Mononuclear cell (primary cell): ENCODE results near the gene ATF1. TPM values are rescaled to one million over a fixed set of nuclear protein-coding genes. Genes with fewer than 3 reads are reported as not detected.
"Not testable (repeated sequence)": the region's sequence is repeated elsewhere in the genome, so short reads cannot be mapped to it uniquely, and the experiment has no call there.

Experiments used
- H3K27me3 ChIP-seq: 2 replicates; pipeline ENCODE4 v1.6.0; 2011; ENCODE audit warnings: low read length, control low read depth; ENCODE audit not compliant: insufficient read depth
- H3K4me1 ChIP-seq: 2 replicates; pipeline ENCODE4 v1.5.1; 2011; ENCODE audit warnings: mild to moderate bottlenecking, low read length, control low read depth; ENCODE audit not compliant: insufficient read depth
- H3K4me3 ChIP-seq: 2 replicates; pipeline ENCODE4 v1.5.1; 2011; ENCODE audit warnings: mild to moderate bottlenecking, low read length, moderate library complexity
- H3K9me3 ChIP-seq: 2 replicates; pipeline ENCODE4 v1.5.1; 2011; ENCODE audit warnings: low read depth, mild to moderate bottlenecking, control low read depth, low read length
- total RNA-seq: library from RNA; depleted of rRNA; stranded (reverse); fragments of >200 nt; gene quantifications from one replicate; pipeline ENCODE4 v1.2.3, GENCODE V29; 2012

Gene ATF1
- total RNA-seq, 1 donor: 9.6 TPM

- Histone ChIP-seq H3K9me3 (no peaks in the 10 kb centered on the region), H3K4me1 (peaks cover 15% of the 10 kb centered on the region), H3K27me3 (no peaks in the 10 kb centered on the region), H3K4me3 (no peak overlapping the region)
These were observed 21.1 kb upstream of the ATF1 start for GRCh38 chr12:50742776-50743175.

DNA sequence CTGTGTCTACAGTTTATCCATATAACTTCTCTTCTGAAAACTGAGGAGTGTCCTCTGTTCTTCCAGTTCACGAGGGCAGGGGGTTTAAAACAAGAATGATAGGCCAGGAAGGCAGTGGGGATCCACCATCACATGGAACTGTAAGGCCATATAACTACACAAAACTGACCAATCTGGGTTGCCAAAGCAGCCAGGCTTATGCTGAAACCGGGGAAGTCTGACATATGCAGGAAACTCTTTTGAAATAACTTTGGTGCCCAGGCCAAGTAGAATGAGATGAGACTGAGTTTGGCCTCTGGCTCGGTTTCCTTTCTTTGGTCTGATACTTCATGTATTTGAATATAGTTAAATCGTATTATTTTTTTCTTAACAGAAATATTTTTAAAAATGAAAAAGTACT is 18.0 kb upstream of the ATF1 start:
- H3K9me3 ChIP-seq: no peaks in the 10 kb centered on the region
- H3K27me3 ChIP-seq: no peaks in the 10 kb centered on the region
- H3K4me1 ChIP-seq: peaks cover 15% of the 10 kb centered on the region
- H3K4me3 ChIP-seq: no peak overlapping the region

DNA sequence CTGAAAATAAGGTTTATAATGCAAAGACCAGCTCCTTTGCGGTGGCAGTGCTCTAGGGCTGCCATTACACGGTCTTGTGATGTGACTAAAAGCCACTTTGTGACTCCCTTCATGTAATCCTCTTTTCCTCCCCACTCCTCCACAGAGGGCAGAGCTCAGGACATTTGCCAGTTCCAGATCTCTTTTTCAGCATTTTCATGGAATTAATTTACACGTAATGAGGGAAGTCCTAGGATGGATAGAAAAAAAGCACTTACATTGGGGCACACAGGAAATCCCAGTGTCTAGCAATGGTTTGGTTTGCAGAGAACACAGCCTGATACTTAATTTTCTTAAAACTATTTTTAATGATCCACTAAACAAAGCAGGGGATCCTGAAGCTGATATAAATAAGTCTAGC is 17.5 kb upstream of the ATF1 start:
- H3K4me1 ChIP-seq: peaks cover 15% of the 10 kb centered on the region
- no peaks in the 10 kb centered on the region for H3K9me3 ChIP-seq
- no peaks in the 10 kb centered on the region for H3K27me3 ChIP-seq
- H3K4me3 ChIP-seq: no peak overlapping the region

DNA sequence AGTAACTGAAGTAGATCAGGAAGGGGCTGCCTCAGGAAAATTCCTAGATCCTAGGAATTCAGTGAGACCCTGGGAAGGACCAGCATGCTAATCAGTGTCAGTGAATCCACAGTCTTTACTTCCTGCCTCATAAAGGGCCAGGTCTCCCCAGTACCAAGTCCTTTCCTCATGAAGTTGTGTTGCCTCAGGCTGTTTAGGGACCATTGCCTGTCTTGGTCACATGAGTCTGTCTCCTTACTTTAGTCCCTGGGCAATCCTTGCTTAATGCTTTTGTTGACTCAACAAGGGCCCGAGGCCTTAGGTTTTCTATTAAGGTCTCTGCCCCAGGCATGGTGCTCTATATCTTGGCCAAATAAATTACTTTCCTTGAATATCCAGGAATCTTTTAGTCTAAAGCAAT is 16.1 kb upstream of the ATF1 start:
- no peaks in the 10 kb centered on the region for H3K27me3 ChIP-seq
- H3K9me3 ChIP-seq: no peaks in the 10 kb centered on the region
- peaks cover 15% of the 10 kb centered on the region for H3K4me1 ChIP-seq
- no peak overlapping the region for H3K4me3 ChIP-seq

- Histone ChIP-seq H3K4me1 (peaks cover 15% of the 10 kb centered on the region), H3K9me3 (no peaks in the 10 kb centered on the region), H3K4me3 (no peak overlapping the region), H3K27me3 (no peaks in the 10 kb centered on the region)
These were observed 14.4 kb upstream of the ATF1 start for GRCh38 chr12:50749459-50749882.

GRCh38 chr12:50750366-50750765 is 13.5 kb upstream of the ATF1 start:
- no peak overlapping the region for H3K4me3 ChIP-seq
- H3K27me3 ChIP-seq: no peaks in the 10 kb centered on the region
- peaks cover 12% of the 10 kb centered on the region for H3K4me1 ChIP-seq
- H3K9me3 ChIP-seq: no peaks in the 10 kb centered on the region

GRCh38 chr12:50751948-50752721 is 11.8 kb upstream of the ATF1 start:
- Histone ChIP-seq H3K4me3 (no peak overlapping the region), H3K4me1 (no peaks in the 10 kb centered on the region), H3K27me3 (no peaks in the 10 kb centered on the region), H3K9me3 (no peaks in the 10 kb centered on the region)

DNA sequence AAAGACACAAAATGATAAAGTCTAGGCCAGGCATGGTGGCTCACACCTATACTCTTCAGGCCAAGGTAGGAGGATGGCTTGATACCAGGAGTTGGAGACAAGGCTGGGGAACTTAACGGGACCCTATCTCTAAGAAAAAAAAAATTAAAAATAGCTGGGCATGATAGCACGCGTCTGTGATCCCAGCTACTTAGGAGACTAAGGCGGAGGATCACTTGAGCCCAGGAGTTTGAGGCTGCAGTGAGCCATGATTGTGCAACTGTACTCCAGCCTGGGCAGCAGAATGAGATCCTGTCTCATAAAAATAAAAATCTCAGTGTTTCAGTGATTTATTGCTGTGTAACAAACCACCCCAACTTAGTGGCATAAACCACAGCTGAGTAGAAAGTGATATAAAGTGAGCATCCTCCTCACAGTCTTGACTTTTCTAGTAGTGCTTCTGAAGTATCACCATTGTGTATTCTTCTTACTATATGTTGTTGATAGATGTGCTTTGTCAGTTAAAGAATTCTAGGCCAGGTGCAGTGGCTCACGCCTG is 10.6 kb upstream of the ATF1 start:
- Histone ChIP-seq H3K4me3 (no peak overlapping the region), H3K27me3 (no peaks in the 10 kb centered on the region), H3K4me1 (no peaks in the 10 kb centered on the region), H3K9me3 (no peaks in the 10 kb centered on the region)

DNA sequence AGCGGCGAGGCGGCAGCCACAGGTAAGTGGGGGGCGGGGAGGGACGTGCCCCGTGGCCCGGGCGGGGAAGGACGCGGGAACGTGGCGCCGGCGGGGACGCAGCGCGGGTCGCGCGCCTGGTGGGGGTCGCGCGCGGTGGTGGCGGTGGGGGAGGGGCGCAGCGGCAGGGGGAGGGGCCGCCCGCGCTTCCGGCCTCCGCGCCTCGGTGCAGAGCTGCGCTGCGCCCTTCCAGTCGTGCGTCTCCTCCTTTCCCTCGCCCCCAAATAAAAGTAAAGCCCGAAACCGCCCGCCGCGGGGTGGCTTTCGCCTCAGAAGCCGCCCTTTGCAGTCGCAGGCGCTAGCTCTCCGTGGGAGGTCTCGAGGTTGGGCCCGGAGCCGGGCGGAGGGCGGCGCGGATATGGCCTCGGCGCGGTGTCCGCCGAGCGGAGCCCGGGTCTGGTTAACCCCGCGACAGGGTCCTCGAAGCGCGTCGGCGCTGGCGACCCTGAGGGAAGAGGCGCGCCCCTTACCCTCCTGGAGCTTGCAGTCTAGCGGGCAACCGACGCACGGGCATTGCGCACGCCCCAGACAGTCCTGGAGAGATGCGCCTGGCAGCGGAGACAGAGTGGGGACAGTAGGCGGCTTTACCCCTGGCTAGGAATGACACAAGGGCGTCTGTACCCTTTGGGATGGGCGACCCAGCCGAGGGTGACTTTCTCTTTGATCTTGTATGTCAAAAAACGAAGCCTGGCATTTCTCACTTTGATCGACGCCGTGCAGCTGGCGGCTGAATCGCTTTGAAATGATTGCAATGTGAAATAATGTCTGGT is 589 bp downstream of the ATF1 start:
- H3K27me3 ChIP-seq: no peaks in the 10 kb centered on the region
- peaks cover 43% of the 10 kb centered on the region for H3K4me1 ChIP-seq
- no peaks in the 10 kb centered on the region for H3K9me3 ChIP-seq
- H3K4me3 ChIP-seq: peak overlapping the region; percentile 94

DNA sequence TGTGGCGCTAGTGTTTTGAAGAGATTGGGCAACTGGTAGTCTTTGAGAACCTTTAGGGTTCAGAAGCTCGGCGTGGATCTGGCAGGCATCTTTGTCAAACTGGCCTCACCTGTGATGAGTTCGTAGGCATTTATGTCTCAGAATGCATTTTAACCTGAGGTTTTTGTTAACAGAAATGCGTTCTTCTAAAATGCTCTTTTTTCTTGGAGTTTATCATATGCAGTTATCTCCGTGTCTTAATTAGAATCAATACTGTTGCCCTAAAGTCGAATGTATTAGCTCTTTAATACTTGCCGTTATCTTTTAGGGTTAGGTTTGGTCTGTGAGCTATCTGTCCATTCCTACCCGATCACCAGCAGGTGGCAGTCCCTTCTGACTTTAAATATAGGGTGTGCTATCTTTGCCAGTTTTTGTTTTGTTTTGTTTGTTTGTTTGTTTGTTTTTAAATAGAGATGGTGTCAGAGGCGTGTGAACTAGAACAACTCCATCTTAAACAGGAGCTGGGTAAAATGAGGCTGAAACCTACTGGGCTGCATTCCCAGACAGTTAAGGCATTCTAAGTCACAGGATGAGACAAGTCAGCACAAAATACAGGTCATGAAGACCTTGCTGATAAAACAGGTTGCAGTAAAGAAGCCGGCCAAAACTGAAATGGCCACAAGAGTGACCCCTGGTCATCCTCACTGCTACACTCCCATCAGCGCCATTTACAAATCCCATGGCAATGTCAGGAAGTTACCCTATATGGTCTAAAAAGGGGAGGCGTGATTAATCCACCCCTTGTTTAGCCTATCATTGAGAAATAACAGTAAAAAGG is 1.4 kb downstream of the ATF1 start:
- H3K9me3 ChIP-seq: no peaks in the 10 kb centered on the region
- peaks cover 43% of the 10 kb centered on the region for H3K4me1 ChIP-seq
- H3K4me3 ChIP-seq: peak overlapping the region; percentile 94
- H3K27me3 ChIP-seq: no peaks in the 10 kb centered on the region

DNA sequence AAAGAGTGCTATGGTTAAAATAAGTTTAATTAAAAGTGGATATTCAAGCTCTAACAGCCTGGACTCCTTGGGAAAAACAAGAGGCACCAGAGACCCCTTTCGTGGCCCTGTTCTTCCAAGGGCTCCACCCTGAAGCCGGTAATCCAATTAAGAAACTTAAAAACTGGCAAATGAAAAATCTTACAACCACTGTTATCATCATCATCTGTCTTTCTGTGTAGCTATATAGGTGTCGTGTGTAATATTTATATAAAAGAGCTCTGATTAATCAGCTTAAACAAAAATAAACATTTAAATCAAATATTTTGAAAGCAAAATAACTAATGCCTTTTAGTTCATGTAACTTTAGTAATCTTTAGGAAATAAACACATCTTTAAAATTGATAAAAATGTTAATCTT is 4.5 kb downstream of the ATF1 start:
- H3K9me3 ChIP-seq: no peaks in the 10 kb centered on the region
- no peak overlapping the region for H3K4me3 ChIP-seq
- peaks cover 18% of the 10 kb centered on the region for H3K4me1 ChIP-seq
- H3K27me3 ChIP-seq: no peaks in the 10 kb centered on the region

DNA sequence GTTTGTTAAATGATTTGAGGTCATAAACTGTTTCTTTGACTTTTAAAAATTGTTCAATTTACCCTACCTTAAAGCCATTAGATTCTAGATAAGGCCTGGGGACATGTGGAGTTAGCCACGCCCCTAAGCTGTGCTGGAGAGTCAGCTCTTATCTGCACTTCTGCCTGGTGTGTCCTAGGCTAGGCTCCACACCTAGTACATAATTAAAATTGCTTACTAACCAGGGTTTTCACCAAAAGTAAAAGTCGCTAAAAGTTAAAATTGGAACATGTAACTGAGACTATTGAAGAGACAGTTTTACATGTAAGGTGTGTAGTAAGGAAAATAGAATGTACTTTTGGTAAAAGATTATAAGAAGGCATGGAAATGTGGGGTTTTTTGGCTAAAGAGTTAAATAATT is 4.9 kb downstream of the ATF1 start:
- not testable (repeated sequence) for H3K27me3 ChIP-seq, H3K4me3 ChIP-seq, H3K9me3 ChIP-seq
- peaks cover 17% of the 10 kb centered on the region for H3K4me1 ChIP-seq

- Histone ChIP-seq H3K4me1 (peaks cover 1% of the 10 kb centered on the region), H3K9me3 (no peaks in the 10 kb centered on the region), H3K27me3 (no peaks in the 10 kb centered on the region), H3K4me3 (no peak overlapping the region)
These were observed 7.5 kb downstream of the ATF1 start for GRCh38 chr12:50771409-50771808.

GRCh38 chr12:50772470-50772869 is 8.6 kb downstream of the ATF1 start:
- H3K4me3 ChIP-seq: no peak overlapping the region
- no peaks in the 10 kb centered on the region for H3K4me1 ChIP-seq
- no peaks in the 10 kb centered on the region for H3K9me3 ChIP-seq
- H3K27me3 ChIP-seq: no peaks in the 10 kb centered on the region

GRCh38 chr12:50772877-50773276 is 9.0 kb downstream of the ATF1 start:
- Histone ChIP-seq H3K4me1 (no peaks in the 10 kb centered on the region), H3K27me3 (no peaks in the 10 kb centered on the region), H3K9me3 (no peaks in the 10 kb centered on the region), H3K4me3 (no peak overlapping the region)
